PC-3 (cell line): ENCODE data around the gene ATP1B1.

Experiments
- CTCF ChIP-seq: fragments of 300-600 bp; sonication (generic); conservative IDR thresholded peaks from 2 replicates; pipeline ENCODE4 v1.5.1; 2017; ENCODE audit warnings: antibody characterized with exemption, low read depth, mild to moderate bottlenecking, low read length
- EZH2 ChIP-seq: fragments of 300-600 bp; sonication (generic); IDR thresholded peaks from one replicate; pipeline ENCODE4 v1.6.1; 2017; ENCODE audit warnings: antibody characterized with exemption, mild to moderate bottlenecking, low read length; ENCODE audit not compliant: unreplicated experiment
- EZH2phosphoT487 ChIP-seq: fragments of 300-600 bp; sonication (generic); IDR thresholded peaks from 2 replicates; pipeline ENCODE4 v1.6.1; 2018; ENCODE audit warnings: mild to moderate bottlenecking, antibody characterized with exemption, low read length, borderline replicate concordance

GRCh38 chr1:169070958-169071357 is 35.5 kb upstream of the ATP1B1 start:
- no peak for TF ChIP-seq EZH2phosphoT487
- no peak; the same call in 1 of the 2 replicates for TF ChIP-seq CTCF
- no peak for TF ChIP-seq EZH2
